Measurements from ENCODE around the gene ERBB2. TPM values are rescaled to one million over a fixed set of nuclear protein-coding genes. Genes with fewer than 3 reads are reported as not detected.
A peak's percentile ranks its signal among the peaks of the same experiment; 100 is the strongest.

ERBB2 gene
- total and polyA plus RNA-seq, 10 of the 15 experiments (the other 5 are each of a cell fraction or from before 2014, with no cell fraction given), result 0.39 to 7.0 (median 4.3) TPM

DNA sequence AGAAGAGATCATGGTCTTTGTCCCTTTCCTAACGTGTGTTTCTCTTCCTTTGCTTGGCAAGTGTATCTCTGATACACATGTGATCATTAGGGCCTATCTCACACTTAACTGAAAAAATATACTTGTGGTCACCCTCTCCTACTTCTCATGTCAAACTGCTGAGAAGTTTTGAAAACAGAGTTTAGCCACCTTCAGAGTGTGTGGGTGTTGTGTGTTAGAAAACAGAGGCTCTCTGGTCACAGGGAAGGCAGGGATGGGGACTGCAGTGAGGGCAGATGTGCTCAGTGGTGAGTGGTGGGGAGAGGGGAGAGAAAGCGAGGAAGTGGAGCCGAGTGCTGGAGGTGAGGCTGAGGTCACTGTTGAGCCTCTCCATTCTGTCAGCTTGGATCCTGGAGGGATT is 67.3 kb downstream of the ERBB2 start (continued):
- TF ChIP-seq, protein P1, sequence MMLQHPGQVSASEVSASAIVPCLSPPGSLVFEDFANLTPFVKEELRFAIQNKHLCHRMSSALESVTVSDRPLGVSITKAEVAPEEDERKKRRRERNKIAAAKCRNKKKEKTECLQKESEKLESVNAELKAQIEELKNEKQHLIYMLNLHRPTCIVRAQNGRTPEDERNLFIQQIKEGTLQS (IDR thresholded peaks at IDR 0.05; ENCODE audit: borderline replicate concordance, extremely low read depth, low read depth, low read length), result no peak
- TF ChIP-seq SKIL (IDR thresholded peaks at IDR 0.05; ENCODE audit: low read depth, poor library complexity, severe bottlenecking), result peak; percentile 61
- no peak for TF ChIP-seq NRF1 (conservative IDR thresholded peaks at IDR 0.05; ENCODE audit: low read depth, low read length)
- no peak for TF ChIP-seq CUX1 (IDR thresholded peaks at IDR 0.05; ENCODE audit: insufficient replicate concordance, low read depth, low read length)
- no peak for TF ChIP-seq KLF5 (IDR thresholded peaks at IDR 0.05; ENCODE audit: partially characterized antibody)
- no peak for TF ChIP-seq ZSCAN29 (IDR thresholded peaks at IDR 0.05)
- TF ChIP-seq SMARCA5 (IDR thresholded peaks at IDR 0.05), result 0 out of 2 replicates have a peak, but pooled peaks have one; percentile 35
- TF ChIP-seq STAT1 (conservative IDR thresholded peaks at IDR 0.05), result no peak
- no peak for TF ChIP-seq RBBP5 (conservative IDR thresholded peaks at IDR 0.05)
- no peak for TF ChIP-seq EZH2 (IDR thresholded peaks at IDR 0.05; ENCODE audit: borderline replicate concordance, control insufficient read depth, low read depth, low read length)
- TF ChIP-seq, protein P2, sequence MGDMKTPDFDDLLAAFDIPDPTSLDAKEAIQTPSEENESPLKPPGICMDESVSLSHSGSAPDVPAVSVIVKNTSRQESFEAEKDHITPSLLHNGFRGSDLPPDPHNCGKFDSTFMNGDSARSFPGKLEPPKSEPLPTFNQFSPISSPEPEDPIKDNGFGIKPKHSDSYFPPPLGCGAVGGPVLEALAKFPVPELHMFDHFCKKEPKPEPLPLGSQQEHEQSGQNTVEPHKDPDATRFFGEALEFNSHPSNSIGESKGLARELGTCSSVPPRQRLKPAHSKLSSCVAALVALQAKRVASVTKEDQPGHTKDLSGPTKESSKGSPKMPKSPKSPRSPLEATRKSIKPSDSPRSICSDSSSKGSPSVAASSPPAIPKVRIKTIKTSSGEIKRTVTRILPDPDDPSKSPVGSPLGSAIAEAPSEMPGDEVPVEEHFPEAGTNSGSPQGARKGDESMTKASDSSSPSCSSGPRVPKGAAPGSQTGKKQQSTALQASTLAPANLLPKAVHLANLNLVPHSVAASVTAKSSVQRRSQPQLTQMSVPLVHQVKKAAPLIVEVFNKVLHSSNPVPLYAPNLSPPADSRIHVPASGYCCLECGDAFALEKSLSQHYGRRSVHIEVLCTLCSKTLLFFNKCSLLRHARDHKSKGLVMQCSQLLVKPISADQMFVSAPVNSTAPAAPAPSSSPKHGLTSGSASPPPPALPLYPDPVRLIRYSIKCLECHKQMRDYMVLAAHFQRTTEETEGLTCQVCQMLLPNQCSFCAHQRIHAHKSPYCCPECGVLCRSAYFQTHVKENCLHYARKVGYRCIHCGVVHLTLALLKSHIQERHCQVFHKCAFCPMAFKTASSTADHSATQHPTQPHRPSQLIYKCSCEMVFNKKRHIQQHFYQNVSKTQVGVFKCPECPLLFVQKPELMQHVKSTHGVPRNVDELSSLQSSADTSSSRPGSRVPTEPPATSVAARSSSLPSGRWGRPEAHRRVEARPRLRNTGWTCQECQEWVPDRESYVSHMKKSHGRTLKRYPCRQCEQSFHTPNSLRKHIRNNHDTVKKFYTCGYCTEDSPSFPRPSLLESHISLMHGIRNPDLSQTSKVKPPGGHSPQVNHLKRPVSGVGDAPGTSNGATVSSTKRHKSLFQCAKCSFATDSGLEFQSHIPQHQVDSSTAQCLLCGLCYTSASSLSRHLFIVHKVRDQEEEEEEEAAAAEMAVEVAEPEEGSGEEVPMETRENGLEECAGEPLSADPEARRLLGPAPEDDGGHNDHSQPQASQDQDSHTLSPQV (IDR thresholded peaks at IDR 0.05), result no peak
- TF ChIP-seq MTA3 (IDR thresholded peaks at IDR 0.05; ENCODE audit: borderline replicate concordance, low read length), result no peak; the same call in 1 of the 2 replicates
- no peak for TF ChIP-seq ZNF274 (IDR thresholded peaks at IDR 0.05; ENCODE audit: insufficient read depth, insufficient read length)
- no peak for TF ChIP-seq RELA (IDR thresholded peaks at IDR 0.05; ENCODE audit: borderline replicate concordance, partially characterized antibody)
- peak; percentile 84 for TF ChIP-seq ATF7 (IDR thresholded peaks at IDR 0.05; ENCODE audit: low read depth)
- no peak for TF ChIP-seq HDAC2 (IDR thresholded peaks at IDR 0.05)
- TF ChIP-seq ETV6 (conservative IDR thresholded peaks at IDR 0.05 in 1 of 2, IDR thresholded peaks at IDR 0.05 in 1 of 2; ENCODE audit: borderline replicate concordance in 1 of 2, low read depth in 1 of 2), result 0 out of 4 replicates have a peak, but pooled peaks of 1 of the 2 experiments have one; percentile 8
